Neural progenitor cell (in vitro differentiated cells): ENCODE measurements around the gene KLC3. TPM values are rescaled to one million over a fixed set of nuclear protein-coding genes. Genes with fewer than 3 reads are reported as not detected.

Source experiments
- DNase-seq: peaks from one replicate; pipeline ENCODE4 v3.0.0-alpha.2; 2016; ENCODE audit warnings: low spot score
- H2AFZ ChIP-seq: fragments of 200-600 bp; sonication (generic); replicated peaks from 2 replicates; pipeline ENCODE4 v1.6.1; 2016; ENCODE audit warnings: antibody characterized with exemption
- H3F3A ChIP-seq: fragments of 200-600 bp; sonication (generic); 2 replicates; pipeline ENCODE4 v1.6.1; 2016; ENCODE audit warnings: antibody characterized with exemption, low read depth
- H3K27ac ChIP-seq: fragments of 200-600 bp; sonication (generic); 2 replicates; pipeline ENCODE4 v1.5.1; 2016; ENCODE audit warnings: mild to moderate bottlenecking
- H3K27me3 ChIP-seq: fragments of 200-600 bp; sonication (generic); 2 replicates; pipeline ENCODE4 v1.6.1; 2016; ENCODE audit warnings: mild to moderate bottlenecking, moderate library complexity
- H3K36me3 ChIP-seq: fragments of 200-600 bp; sonication (generic); 2 replicates; pipeline ENCODE4 v1.5.1; 2016
- H3K4me1 ChIP-seq: fragments of 200-600 bp; sonication (generic); 2 replicates; pipeline ENCODE4 v1.6.1; 2016; ENCODE audit warnings: mixed run types
- H3K4me2 ChIP-seq: fragments of 200-600 bp; sonication (generic); 2 replicates; pipeline ENCODE4 v1.6.1; 2016
- H3K4me3 ChIP-seq: fragments of 200-600 bp; sonication (generic); 2 replicates; pipeline ENCODE4 v1.5.1; 2016
- H3K79me2 ChIP-seq: fragments of 200-600 bp; sonication (generic); 2 replicates; pipeline ENCODE4 v1.6.1; 2016; ENCODE audit warnings: low read depth
- H3K9ac ChIP-seq: fragments of 200-600 bp; sonication (generic); 2 replicates; pipeline ENCODE4 v1.6.1; 2016
- H3K9me3 ChIP-seq: fragments of 200-600 bp; sonication (generic); 2 replicates; pipeline ENCODE4 v1.5.1; 2016; ENCODE audit warnings: low read depth
- H4K20me1 ChIP-seq: fragments of 200-600 bp; sonication (generic); 2 replicates; pipeline ENCODE4 v1.6.1; 2016; ENCODE audit warnings: low read depth
- H3K27ac Mint-ChIP-seq: 3 replicates; pipeline ENCODE4 v1.8.0; 2021; ENCODE audit warnings: mixed read lengths
- H3K27me3 Mint-ChIP-seq: 2 replicates; pipeline ENCODE4 v1.8.0; 2022; ENCODE audit warnings: low read depth, mild to moderate bottlenecking, inconsistent platforms, moderate library complexity, mixed read lengths; ENCODE audit not compliant: insufficient read depth
- H3K36me3 Mint-ChIP-seq: 3 replicates; pipeline ENCODE4 v1.8.0; 2021; ENCODE audit warnings: mixed read lengths
- H3K4me1 Mint-ChIP-seq: 3 replicates; pipeline ENCODE4 v1.8.0; 2021; ENCODE audit warnings: mixed read lengths
- H3K4me3 Mint-ChIP-seq: 3 replicates; pipeline ENCODE4 v1.8.0; 2021; ENCODE audit warnings: mild to moderate bottlenecking, moderate library complexity, mixed read lengths
- H3K9me3 Mint-ChIP-seq: 3 replicates; pipeline ENCODE4 v1.8.0; 2020; ENCODE audit warnings: mixed read lengths
- CTCF ChIP-seq: fragments of 200-600 bp; sonication (generic); IDR thresholded peaks from 2 replicates; pipeline ENCODE4 v1.5.1; 2017; ENCODE audit warnings: antibody characterized with exemption, mild to moderate bottlenecking
- EZH2 ChIP-seq: fragments of 200-600 bp; sonication (generic); IDR thresholded peaks from 2 replicates; pipeline ENCODE4 v1.6.1; 2017; ENCODE audit warnings: antibody characterized with exemption, mild to moderate bottlenecking, moderate library complexity
- EZH2phosphoT487 ChIP-seq: fragments of 200-600 bp; sonication (generic); IDR thresholded peaks from 2 replicates; pipeline ENCODE4 v1.6.1; 2017; ENCODE audit warnings: antibody characterized with exemption
- total RNA-seq: library from RNA; depleted of rRNA; stranded (reverse); fragments of >200 nt; gene quantifications from 2 replicates; pipeline ENCODE4 v1.2.3, GENCODE V29; 2015; ENCODE audit warnings: low replicate concordance

The KLC3 gene
- total RNA-seq, 1 donor from 2014 or later: not detected

- H3K79me2 ChIP-seq: no peaks in the 10 kb centered on the region
- Mint-ChIP-seq H3K27me3 (peaks cover 7% of the 10 kb centered on the region), H3K4me1 (no peaks in the 10 kb centered on the region), H3K36me3 (no peaks in the 10 kb centered on the region), H3K4me3 (no peak overlapping the region), H3K27ac (peak overlapping the region; percentile 37), H3K9me3 (no peaks in the 10 kb centered on the region)
- TF ChIP-seq EZH2: no peak
- TF ChIP-seq CTCF: no peak
- no peak for TF ChIP-seq EZH2phosphoT487
- no peak overlapping the region for H2AFZ ChIP-seq
- no peaks in the 10 kb centered on the region for H3K4me1 ChIP-seq
- no peaks in the 10 kb centered on the region for H3K9me3 ChIP-seq
- H3F3A ChIP-seq: peaks cover 5% of the 10 kb centered on the region
- no peak overlapping the region for H3K9ac ChIP-seq
- no peak for DNase-seq
- peaks cover 7% of the 10 kb centered on the region for H4K20me1 ChIP-seq
- H3K27me3 ChIP-seq: peaks cover 25% of the 10 kb centered on the region
- no peak overlapping the region for H3K27ac ChIP-seq
- H3K4me3 ChIP-seq: no peak overlapping the region
- no peak overlapping the region for H3K4me2 ChIP-seq
- no peaks in the 10 kb centered on the region for H3K36me3 ChIP-seq
Measured at GRCh38 chr19:45391871-45392665, 51.5 kb downstream of the KLC3 start.

- peaks cover 33% of the 10 kb centered on the region for H4K20me1 ChIP-seq
- no peaks in the 10 kb centered on the region for H3K36me3 ChIP-seq
- DNase-seq: peak; percentile 66
- H3K79me2 ChIP-seq: no peaks in the 10 kb centered on the region
- H3K4me3 ChIP-seq: no peak overlapping the region
- H3K27ac ChIP-seq: no peak overlapping the region
- no peak overlapping the region for H3K9ac ChIP-seq
- H3K27me3 ChIP-seq: peaks cover 52% of the 10 kb centered on the region
- no peaks in the 10 kb centered on the region for H3K36me3 Mint-ChIP-seq
- no peaks in the 10 kb centered on the region for H3K9me3 ChIP-seq
- peak overlapping the region; percentile 62 for H3K4me2 ChIP-seq
- no peaks in the 10 kb centered on the region for H3K9me3 Mint-ChIP-seq
- peaks cover 5% of the 10 kb centered on the region for H3K4me1 ChIP-seq
- peaks cover 17% of the 10 kb centered on the region for H3K27me3 Mint-ChIP-seq
- peak; percentile 32 for TF ChIP-seq EZH2phosphoT487
- TF ChIP-seq EZH2: no peak
- TF ChIP-seq CTCF: peak; percentile 39
- H2AFZ ChIP-seq: no peak overlapping the region
- H3K4me3 Mint-ChIP-seq: no peak overlapping the region
- H3F3A ChIP-seq: peaks cover 21% of the 10 kb centered on the region
- H3K4me1 Mint-ChIP-seq: peaks cover 11% of the 10 kb centered on the region
- no peak overlapping the region for H3K27ac Mint-ChIP-seq
Measured at GRCh38 chr19:45395821-45396617, 55.5 kb downstream of the KLC3 start.

GRCh38 chr19:45400192-45400591, 59.6 kb downstream of the KLC3 start:
- Mint-ChIP-seq H3K27me3 (peaks cover 39% of the 10 kb centered on the region), H3K4me3 (no peak overlapping the region), H3K9me3 (no peaks in the 10 kb centered on the region), H3K27ac (no peak overlapping the region), H3K36me3 (no peaks in the 10 kb centered on the region), H3K4me1 (peaks cover 32% of the 10 kb centered on the region)
- H3F3A ChIP-seq: peaks cover 25% of the 10 kb centered on the region
- no peak overlapping the region for H2AFZ ChIP-seq
- H4K20me1 ChIP-seq: peaks cover 58% of the 10 kb centered on the region
- H3K79me2 ChIP-seq: no peaks in the 10 kb centered on the region
- H3K4me3 ChIP-seq: no peak overlapping the region
- no peak overlapping the region for H3K9ac ChIP-seq
- H3K36me3 ChIP-seq: no peaks in the 10 kb centered on the region
- no peak overlapping the region for H3K27ac ChIP-seq
- peaks cover 86% of the 10 kb centered on the region for H3K27me3 ChIP-seq
- no peak overlapping the region for H3K4me2 ChIP-seq
- TF ChIP-seq EZH2phosphoT487 (no peak), EZH2 (no peak), CTCF (no peak)
- no peaks in the 10 kb centered on the region for H3K9me3 ChIP-seq
- no peak for DNase-seq
- peaks cover 20% of the 10 kb centered on the region for H3K4me1 ChIP-seq

Other genes with a start within 250 kb of the KLC3 start
- 8.1 and 34.1 TPM in 2 replicates for gene PPP1R37, start 247.6 kb upstream of the KLC3 start, total RNA-seq
- gene NKPD1, start 179.8 kb upstream of the KLC3 start, total RNA-seq: 0.02 and 0.19 TPM in 2 replicates
- gene TRAPPC6A, start 162.5 kb upstream of the KLC3 start, total RNA-seq: 24.7 and 55.1 TPM in 2 replicates
- gene BLOC1S3, start 162.0 kb upstream of the KLC3 start, total RNA-seq: 2.0 and 3.8 TPM in 2 replicates
- gene EXOC3L2, start 95.3 kb upstream of the KLC3 start, total RNA-seq: 0.06 TPM in 1 of 2 replicates, not detected in the other
- 22.8 and 30.1 TPM in 2 replicates for gene MARK4, start 89.5 kb upstream of the KLC3 start, total RNA-seq
- not detected in 2 replicates for gene CKM, start 17.9 kb upstream of the KLC3 start, total RNA-seq
- 31.0 and 71.6 TPM in 2 replicates for gene ERCC2, start 29.8 kb downstream of the KLC3 start, total RNA-seq
- gene PPP1R13L, start 64.3 kb downstream of the KLC3 start, total RNA-seq: 2.9 and 8.6 TPM in 2 replicates
- 5.5 and 6.8 TPM in 2 replicates for gene POLR1G, start 65.9 kb downstream of the KLC3 start, total RNA-seq
- 46.0 and 74.5 TPM in 2 replicates for gene ERCC1, start 83.2 kb downstream of the KLC3 start, total RNA-seq
- 2.3 and 5.4 TPM in 2 replicates for gene FOSB, start 127.2 kb downstream of the KLC3 start, total RNA-seq
- gene RTN2, start 156.3 kb downstream of the KLC3 start, total RNA-seq: 4.8 and 10.4 TPM in 2 replicates
- 2.4 and 3.6 TPM in 2 replicates for gene PPM1N, start 157.7 kb downstream of the KLC3 start, total RNA-seq
- 32.6 and 62.2 TPM in 2 replicates for gene VASP, start 166.7 kb downstream of the KLC3 start, total RNA-seq
- 3.7 and 11.3 TPM in 2 replicates for gene OPA3, start 244.1 kb downstream of the KLC3 start, total RNA-seq